Bronchial epithelial cell (primary cell): ENCODE measurements around the gene GNB1L. TPM values are rescaled to one million over a fixed set of nuclear protein-coding genes. Genes with fewer than 3 reads are reported as not detected.

ENCODE experiments used
- DNase-seq: peaks from one replicate; pipeline ENCODE4 v3.0.0-alpha.2; 2010; ENCODE audit warnings: low read depth
- FAIRE-seq: peaks from 2 replicates; lab custom pipeline; 2011; peaks lifted over from hg19 to GRCh38; lab: Jason Lieb, UNC
- H3K27me3 ChIP-seq: 2 replicates; pipeline ENCODE4 v1.5.1; 2011; ENCODE audit warnings: low read length; ENCODE audit not compliant: control insufficient read depth, insufficient read depth
- H3K36me3 ChIP-seq: 2 replicates; pipeline ENCODE4 v1.5.1; 2011; ENCODE audit warnings: low read length; ENCODE audit not compliant: control insufficient read depth, insufficient read depth
- H3K4me3 ChIP-seq: 2 replicates; pipeline ENCODE4 v1.5.1; 2011; ENCODE audit warnings: mild to moderate bottlenecking, low read depth, low read length, control low read depth
- CTCF ChIP-seq: IDR thresholded peaks from 2 replicates; pipeline ENCODE4 v1.5.1; 2011; ENCODE audit warnings: mild to moderate bottlenecking, moderate library complexity, low read length, control low read depth, inconsistent platforms; ENCODE audit not compliant: insufficient read depth, severe bottlenecking
- total RNA-seq: library from RNA; depleted of rRNA; stranded (reverse); fragments of >200 nt; gene quantifications from 2 replicates; pipeline ENCODE4 v1.2.1, GENCODE V29; 2014

The GNB1L gene
- total RNA-seq, 1 donor from 2014 or later, result 7.6 TPM

DNA sequence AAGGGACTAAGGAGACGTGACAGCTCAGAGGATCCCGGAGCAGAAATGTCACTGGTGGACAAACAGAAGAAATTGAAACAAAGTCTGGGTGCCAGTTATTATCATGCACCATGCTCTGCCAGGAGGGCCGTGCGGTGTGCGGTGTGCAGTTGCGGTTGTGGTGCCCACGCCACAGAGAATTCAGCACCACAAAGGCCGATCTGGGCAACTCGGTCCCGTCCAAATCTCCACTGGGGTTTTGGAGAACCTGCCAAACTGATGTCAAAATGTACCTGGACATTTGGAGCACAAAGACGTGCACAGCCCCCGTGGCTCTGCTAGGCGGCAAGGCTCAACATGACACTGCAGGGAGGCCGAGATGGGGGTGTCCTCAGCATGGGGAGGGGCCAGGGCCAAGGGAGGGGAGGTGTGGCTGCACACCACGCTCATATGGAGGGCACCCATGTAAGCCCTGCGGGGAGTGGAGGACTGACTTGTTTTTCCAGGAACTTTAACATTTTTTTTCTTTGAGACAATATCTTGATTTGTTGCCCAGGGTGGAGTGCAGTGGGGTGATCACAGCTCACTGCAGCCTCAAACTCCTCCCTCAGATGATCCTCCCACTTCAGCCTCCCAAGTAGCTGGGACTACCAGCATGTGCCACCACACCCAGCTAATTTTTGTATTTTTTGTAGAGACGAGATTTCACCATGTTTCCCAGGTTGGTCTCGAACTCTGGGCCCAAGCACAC is 39.4 kb downstream of the GNB1L start:
- no peak for FAIRE-seq
- no peaks in the 10 kb centered on the region for H3K36me3 ChIP-seq
- no peak overlapping the region for H3K4me3 ChIP-seq
- DNase-seq, result no peak
- no peaks in the 10 kb centered on the region for H3K27me3 ChIP-seq
- no peak for TF ChIP-seq CTCF

DNA sequence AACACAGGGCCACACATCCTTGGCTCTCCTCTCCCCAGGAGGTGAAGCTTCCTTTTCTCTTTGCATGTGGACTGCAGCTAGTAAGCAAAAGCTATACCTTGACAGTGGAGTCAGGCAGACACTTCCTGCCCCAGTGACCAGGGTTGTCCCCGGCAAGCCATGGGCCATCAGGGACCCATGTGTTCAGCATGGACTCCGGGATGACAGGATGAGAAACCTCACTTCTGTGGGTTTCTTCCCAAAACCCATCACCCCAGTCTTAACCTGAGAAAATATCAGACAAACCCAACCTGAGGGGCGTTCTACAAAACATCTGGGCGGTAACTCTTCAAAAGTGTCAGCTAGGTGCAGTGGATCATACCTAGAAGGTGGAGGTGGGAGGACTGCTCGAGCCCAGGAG is 40.2 kb downstream of the GNB1L start:
- Histone ChIP-seq H3K27me3 (no peaks in the 10 kb centered on the region), H3K4me3 (no peak overlapping the region), H3K36me3 (no peaks in the 10 kb centered on the region)
- TF ChIP-seq CTCF, result no peak
- no peak for FAIRE-seq
- DNase-seq, result no peak

GRCh38 chr22:19812910-19813309 is 41.8 kb downstream of the GNB1L start:
- no peak for TF ChIP-seq CTCF
- Histone ChIP-seq H3K27me3 (no peaks in the 10 kb centered on the region), H3K4me3 (no peak overlapping the region), H3K36me3 (no peaks in the 10 kb centered on the region)
- peak; percentile 77 for FAIRE-seq
- no peak for DNase-seq

DNA sequence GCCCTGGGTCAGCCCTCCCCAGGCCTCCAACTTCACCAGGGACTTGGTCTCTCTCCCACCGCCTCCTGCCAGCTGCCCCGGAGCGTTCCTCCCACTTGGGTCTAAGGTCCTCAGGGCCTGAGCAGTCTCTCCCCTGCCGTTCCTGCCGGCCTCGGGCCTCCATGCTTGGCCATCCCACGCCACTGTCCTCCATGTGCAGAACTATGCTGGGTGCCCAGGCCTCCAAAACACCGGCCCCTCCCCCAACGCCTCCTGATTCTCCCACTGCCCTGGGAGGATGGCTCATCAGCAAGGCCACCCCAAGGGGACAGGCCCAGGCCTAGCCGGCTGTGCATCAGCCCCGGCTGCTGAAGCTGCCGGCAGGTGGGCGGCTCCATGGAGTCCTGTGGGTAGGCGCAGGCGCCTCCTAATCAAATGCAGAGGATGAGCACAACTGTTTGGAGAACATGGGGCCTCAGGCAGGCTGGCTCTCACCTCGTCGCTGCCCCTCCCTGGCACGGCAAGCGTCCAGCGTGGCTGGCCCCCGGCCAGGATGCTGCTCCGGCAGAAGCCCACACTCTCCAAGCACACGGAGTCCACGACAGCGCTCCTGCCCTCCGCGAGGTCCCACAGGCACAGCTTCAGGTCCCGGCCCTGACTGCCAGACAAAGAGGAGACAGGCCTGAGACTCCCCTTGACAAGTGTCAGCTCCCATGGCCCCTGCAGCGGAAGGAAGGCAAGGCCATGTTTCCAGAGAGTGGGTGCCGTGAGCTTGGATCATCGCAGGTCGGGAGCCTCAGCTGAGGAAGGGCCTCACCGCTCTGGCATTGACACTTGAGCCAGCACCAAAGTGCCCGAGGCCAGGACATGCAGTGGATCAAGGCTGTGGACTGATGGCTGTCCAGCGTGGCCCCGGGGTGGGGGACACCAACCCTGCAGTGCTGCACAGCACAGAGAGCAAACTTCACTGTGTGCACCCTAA is 42.6 kb downstream of the GNB1L start:
- Histone ChIP-seq H3K4me3 (no peak overlapping the region), H3K27me3 (no peaks in the 10 kb centered on the region), H3K36me3 (no peaks in the 10 kb centered on the region)
- no peak for TF ChIP-seq CTCF
- DNase-seq (no peak), FAIRE-seq (no peak)

GRCh38 chr22:19811211-19811621 is 43.5 kb downstream of the GNB1L start:
- Histone ChIP-seq H3K36me3 (no peaks in the 10 kb centered on the region), H3K27me3 (no peaks in the 10 kb centered on the region), H3K4me3 (no peak overlapping the region)
- DNase-seq (no peak), FAIRE-seq (no peak)
- no peak for TF ChIP-seq CTCF
